Stimulated activated memory B cell treated with anti-CD40 and anti-IgM and Interleukin-4, amounts not matched to agents 10 μg/mL and 1 μg/mL and 100 μg/mL, for 72 hours (primary cell): ENCODE data around the gene POLR3K.
A peak's percentile ranks its signal among the peaks of the same experiment; 100 is the strongest.

Experiments used
- ATAC-seq: fragments of 150-1000 bp; cut with Tn5 transposase; 2 replicates; pipeline ENCODE4 v1.10.0; 2021
- H3K27ac Mint-ChIP-seq: one replicate; pipeline ENCODE4 v1.8.0; 2022; ENCODE audit warnings: mild to moderate bottlenecking, mixed read lengths
- H3K27me3 Mint-ChIP-seq: one replicate; pipeline ENCODE4 v1.8.0; 2022; ENCODE audit warnings: mixed read lengths
- H3K36me3 Mint-ChIP-seq: one replicate; pipeline ENCODE4 v1.8.0; 2022; ENCODE audit warnings: mixed read lengths
- H3K4me1 Mint-ChIP-seq: one replicate; pipeline ENCODE4 v1.8.0; 2022; ENCODE audit warnings: mixed read lengths
- H3K4me3 Mint-ChIP-seq: one replicate; pipeline ENCODE4 v1.8.0; 2022; ENCODE audit warnings: mild to moderate bottlenecking, moderate library complexity, mixed read lengths
- H3K9me3 Mint-ChIP-seq: one replicate; pipeline ENCODE4 v1.8.0; 2022; ENCODE audit warnings: mixed read lengths

The POLR3K gene

GRCh38 chr16:84718-85406, 31.5 kb upstream of the POLR3K start:
- peak; percentile 90 for ATAC-seq
- Mint-ChIP-seq H3K9me3 (no peaks in the 10 kb centered on the region), H3K4me1 (peaks cover 51% of the 10 kb centered on the region), H3K4me3 (peak overlapping the region; percentile 47), H3K27me3 (no peaks in the 10 kb centered on the region), H3K36me3 (peaks cover 56% of the 10 kb centered on the region), H3K27ac (peak overlapping the region; percentile 86)

DNA sequence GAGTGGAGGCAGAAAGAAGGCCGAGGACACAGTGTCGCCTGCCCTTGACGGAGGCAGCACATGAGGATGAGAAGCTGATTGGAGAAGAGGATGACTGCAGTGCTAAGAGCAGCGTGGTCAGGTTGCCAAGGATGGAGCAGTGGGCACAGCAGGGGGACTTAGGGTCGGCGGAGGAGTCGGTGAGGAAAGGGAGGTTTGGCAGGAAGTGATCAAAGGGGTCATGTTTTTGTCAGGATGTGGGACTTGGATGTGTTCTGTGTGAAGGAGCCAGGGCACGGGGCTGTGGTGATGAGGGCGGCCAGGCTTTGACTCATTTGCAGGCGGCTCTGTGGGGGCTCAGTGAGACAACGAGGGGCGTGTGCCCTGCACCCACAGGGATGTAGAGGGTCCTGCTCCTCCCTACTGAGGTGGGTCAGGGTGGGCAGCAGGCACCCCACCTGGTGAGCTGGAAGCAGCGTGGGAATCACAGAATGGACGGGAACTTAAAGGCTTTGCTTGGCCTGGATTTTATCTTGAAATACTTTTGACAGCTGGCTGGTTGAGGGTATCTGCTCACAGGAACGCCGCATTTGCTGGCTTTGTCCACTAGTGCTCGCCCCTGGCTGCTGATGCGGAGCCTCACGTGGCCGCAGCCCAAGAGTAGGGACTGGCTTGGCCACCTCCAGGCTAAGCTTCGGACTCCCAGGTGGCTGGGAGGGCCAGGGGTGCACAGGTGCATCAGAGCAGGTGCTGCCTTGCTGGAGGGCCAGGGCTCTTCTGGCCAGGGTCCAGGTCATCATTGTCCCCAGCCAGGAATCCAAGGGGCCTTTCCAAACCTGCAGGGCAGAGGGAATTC, 30.6 kb upstream of the POLR3K start:
- Mint-ChIP-seq H3K4me1 (peaks cover 60% of the 10 kb centered on the region), H3K27ac (peak overlapping the region; percentile 86), H3K27me3 (no peaks in the 10 kb centered on the region), H3K36me3 (peaks cover 56% of the 10 kb centered on the region), H3K9me3 (no peaks in the 10 kb centered on the region), H3K4me3 (peak overlapping the region; percentile 51)
- no peak for ATAC-seq

DNA sequence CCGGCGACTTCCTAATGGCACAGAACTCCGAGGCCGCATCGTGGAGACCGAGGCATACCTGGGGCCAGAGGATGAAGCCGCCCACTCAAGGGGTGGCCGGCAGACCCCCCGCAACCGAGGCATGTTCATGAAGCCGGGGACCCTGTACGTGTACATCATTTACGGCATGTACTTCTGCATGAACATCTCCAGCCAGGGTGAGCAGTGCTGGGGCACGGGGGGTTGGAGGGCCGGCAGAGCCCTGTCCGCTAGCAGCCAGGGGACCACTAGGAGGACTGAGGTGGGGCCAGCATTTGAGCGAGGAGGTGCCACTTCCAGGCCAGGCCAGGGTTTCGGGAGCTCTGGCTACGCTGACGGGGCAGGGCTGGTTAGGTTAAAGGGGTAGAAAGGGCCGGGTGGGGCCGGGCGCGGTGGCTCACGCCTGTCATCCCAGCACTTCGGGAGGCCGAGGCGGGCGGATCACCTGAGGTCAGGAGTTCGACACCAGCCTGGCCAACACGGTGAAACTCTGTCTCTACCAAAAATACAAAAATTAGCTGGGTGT, 29.7 kb upstream of the POLR3K start:
- no peak for ATAC-seq
- H3K36me3 Mint-ChIP-seq, result peaks cover 48% of the 10 kb centered on the region
- H3K4me1 Mint-ChIP-seq, result peaks cover 66% of the 10 kb centered on the region

DNA sequence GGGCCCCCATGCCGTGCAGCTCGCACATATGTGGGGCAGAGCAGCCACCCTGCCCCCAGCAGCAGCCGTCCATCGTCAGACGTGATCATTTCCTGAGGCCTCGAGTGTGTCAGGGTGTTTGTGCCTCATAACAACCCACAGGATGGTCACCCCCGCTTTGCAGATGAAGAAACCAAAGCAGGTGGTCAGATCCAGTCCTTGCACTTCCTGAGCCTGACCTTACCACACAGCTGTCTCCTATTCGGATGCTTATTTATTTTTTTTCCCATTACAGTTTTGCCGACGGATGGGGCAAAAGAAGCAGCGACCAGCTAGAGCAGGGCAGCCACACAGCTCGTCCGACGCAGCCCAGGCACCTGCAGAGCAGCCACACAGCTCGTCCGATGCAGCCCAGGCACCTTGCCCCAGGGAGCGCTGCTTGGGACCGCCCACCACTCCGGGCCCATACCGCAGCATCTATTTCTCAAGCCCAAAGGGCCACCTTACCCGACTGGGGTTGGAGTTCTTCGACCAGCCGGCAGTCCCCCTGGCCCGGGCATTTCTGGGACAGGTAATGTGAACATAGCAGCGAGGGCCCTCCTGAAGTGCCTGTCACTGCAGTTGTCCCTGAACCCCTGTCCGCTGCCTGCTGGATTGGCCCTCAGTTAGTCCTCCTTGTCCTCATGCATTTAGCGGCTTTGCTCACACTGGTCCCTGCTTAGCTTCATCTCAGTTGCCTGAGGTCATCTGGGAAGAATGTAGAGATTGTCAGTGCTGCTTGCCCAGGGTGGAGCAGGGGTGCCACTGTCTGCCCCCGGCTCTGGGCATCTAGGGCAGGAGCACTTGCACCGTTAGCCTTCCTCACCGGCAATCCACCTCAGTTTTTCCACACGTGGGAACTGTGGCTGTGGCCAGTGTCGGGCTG, 26.0 kb upstream of the POLR3K start:
- peak overlapping the region; percentile 80 for H3K27ac Mint-ChIP-seq
- no peaks in the 10 kb centered on the region for H3K27me3 Mint-ChIP-seq
- H3K4me1 Mint-ChIP-seq, result peaks cover 65% of the 10 kb centered on the region
- no peak for ATAC-seq
- H3K9me3 Mint-ChIP-seq, result no peaks in the 10 kb centered on the region
- peaks cover 19% of the 10 kb centered on the region for H3K36me3 Mint-ChIP-seq
- peak overlapping the region; percentile 90 for H3K4me3 Mint-ChIP-seq

More for the DNA sequence above, 29.7 kb upstream of the POLR3K start:
- peak overlapping the region; percentile 86 for H3K27ac Mint-ChIP-seq
- no peaks in the 10 kb centered on the region for H3K27me3 Mint-ChIP-seq
- no peaks in the 10 kb centered on the region for H3K9me3 Mint-ChIP-seq
- H3K4me3 Mint-ChIP-seq, result peak overlapping the region; percentile 51

- Mint-ChIP-seq H3K4me3 (peak overlapping the region; percentile 90), H3K9me3 (no peaks in the 10 kb centered on the region), H3K27ac (peak overlapping the region; percentile 80), H3K27me3 (peaks cover 7% of the 10 kb centered on the region), H3K4me1 (peaks cover 57% of the 10 kb centered on the region), H3K36me3 (peaks cover 14% of the 10 kb centered on the region)
- peak; percentile 13 for ATAC-seq
Measured at GRCh38 chr16:78444-79150, 25.2 kb upstream of the POLR3K start.

DNA sequence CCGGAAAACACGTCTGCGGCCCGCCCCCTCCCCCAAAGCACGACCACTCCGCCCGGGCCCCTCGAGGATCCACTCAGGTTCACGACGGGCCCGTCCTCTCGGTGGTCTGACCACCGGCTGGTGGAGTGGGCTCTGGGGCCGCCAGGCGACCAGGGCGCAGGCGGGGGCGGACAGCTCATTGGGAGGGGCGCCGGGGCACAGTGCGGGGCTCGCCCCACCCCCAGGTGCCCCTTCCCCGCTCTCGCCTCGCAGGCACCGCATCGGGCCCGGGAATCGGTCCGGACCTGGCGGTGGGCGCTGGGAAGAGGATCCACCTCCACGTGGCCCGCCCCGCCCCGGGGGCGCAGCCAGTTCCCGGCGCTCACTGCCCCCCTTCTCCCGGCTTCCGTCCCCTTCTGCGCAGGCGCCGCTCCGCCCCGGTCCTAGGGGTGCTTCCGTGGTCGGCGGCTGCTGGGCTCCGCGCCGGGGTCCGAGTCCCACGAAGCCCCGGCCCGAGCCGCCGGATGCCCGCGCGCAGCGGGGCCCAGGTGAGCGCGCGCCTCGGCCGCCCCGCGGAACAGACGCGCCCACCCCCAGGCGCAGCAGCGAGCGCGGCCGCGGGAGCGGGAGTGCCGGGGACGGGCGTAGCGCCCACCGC, 24.5 kb upstream of the POLR3K start, which contains the start of gene MPG:
Gene MPG (plus strand): TSS at position 419 of the 637 bp plus-strand sequence. CDS start 85 bp downstream, at position 504.
- peaks cover 13% of the 10 kb centered on the region for H3K27me3 Mint-ChIP-seq
- ATAC-seq, result peak; percentile 89
- peaks cover 8% of the 10 kb centered on the region for H3K36me3 Mint-ChIP-seq
- peak within 1 kb of the TSS; percentile 90 for H3K4me3 Mint-ChIP-seq
- peaks cover 54% of the 10 kb centered on the region for H3K4me1 Mint-ChIP-seq
- H3K9me3 Mint-ChIP-seq, result no peaks in the 10 kb centered on the region
- H3K27ac Mint-ChIP-seq, result peak within 1 kb of the TSS; percentile 80

GRCh38 chr16:77273-77806, 23.9 kb upstream of the POLR3K start:
- peak overlapping the region; percentile 80 for H3K27ac Mint-ChIP-seq
- peaks cover 18% of the 10 kb centered on the region for H3K27me3 Mint-ChIP-seq
- H3K36me3 Mint-ChIP-seq, result peaks cover 2% of the 10 kb centered on the region
- peaks cover 53% of the 10 kb centered on the region for H3K4me1 Mint-ChIP-seq
- peak; percentile 62 for ATAC-seq
- peak overlapping the region; percentile 90 for H3K4me3 Mint-ChIP-seq
- H3K9me3 Mint-ChIP-seq, result no peaks in the 10 kb centered on the region

- peak overlapping the region; percentile 90 for H3K4me3 Mint-ChIP-seq
- H3K9me3 Mint-ChIP-seq, result no peaks in the 10 kb centered on the region
- H3K4me1 Mint-ChIP-seq, result peaks cover 50% of the 10 kb centered on the region
- peak overlapping the region; percentile 80 for H3K27ac Mint-ChIP-seq
- no peak for ATAC-seq
- peaks cover 18% of the 10 kb centered on the region for H3K27me3 Mint-ChIP-seq
- no peaks in the 10 kb centered on the region for H3K36me3 Mint-ChIP-seq
Measured at GRCh38 chr16:76535-77272, 23.3 kb upstream of the POLR3K start.

DNA sequence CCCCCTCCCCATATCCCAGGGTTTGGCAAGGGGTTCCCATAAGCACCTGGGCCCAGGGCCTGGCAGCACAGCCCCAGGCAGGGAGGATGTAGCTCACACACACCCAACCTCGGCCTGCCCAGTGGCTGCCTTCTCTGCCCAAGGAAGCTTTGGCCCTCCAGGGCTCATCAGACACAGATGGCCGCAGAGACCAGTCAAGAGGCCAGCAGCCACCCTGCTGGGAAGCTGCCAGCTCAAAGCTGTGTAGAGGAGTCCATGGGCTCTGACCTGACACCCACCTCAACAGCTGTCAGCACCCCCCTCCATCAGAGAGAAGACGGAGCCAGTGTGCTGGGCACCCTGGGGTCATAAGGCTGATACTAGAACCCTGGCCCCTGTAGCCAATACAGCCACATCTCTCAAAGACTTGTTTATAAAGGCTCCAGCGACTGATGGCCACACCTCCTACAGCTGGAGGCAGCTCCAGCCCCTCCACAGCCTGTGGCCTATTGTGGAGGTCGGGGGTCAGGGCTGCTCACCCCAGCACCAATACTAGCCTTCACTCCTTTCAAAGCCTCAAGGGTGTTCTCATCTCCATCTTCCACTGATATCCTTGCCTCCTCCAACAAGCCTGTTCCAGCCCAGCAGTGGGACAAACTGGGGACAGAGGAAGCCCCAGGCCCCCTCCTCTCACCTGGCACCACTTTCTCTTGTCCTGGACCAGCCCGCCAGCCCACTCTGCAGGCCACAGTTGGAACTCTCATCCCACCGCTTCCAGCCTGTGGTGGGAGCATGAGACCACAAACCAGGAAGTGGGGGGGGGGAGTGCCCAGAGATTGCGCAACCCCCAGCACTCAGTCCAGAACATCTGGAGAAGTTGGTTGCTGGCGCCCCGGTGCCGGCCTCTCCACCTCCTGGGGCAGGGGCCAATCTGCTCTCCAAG, 22.4 kb upstream of the POLR3K start:
- Mint-ChIP-seq H3K36me3 (no peaks in the 10 kb centered on the region), H3K27me3 (peaks cover 27% of the 10 kb centered on the region), H3K27ac (peak overlapping the region; percentile 80), H3K9me3 (no peaks in the 10 kb centered on the region), H3K4me3 (no peak overlapping the region), H3K4me1 (peaks cover 46% of the 10 kb centered on the region)
- ATAC-seq, result no peak

GRCh38 chr16:74747-75334, 21.4 kb upstream of the POLR3K start:
- Mint-ChIP-seq H3K4me3 (no peak overlapping the region), H3K9me3 (no peaks in the 10 kb centered on the region), H3K27ac (no peak overlapping the region), H3K36me3 (no peaks in the 10 kb centered on the region), H3K4me1 (peaks cover 39% of the 10 kb centered on the region), H3K27me3 (peaks cover 33% of the 10 kb centered on the region)
- ATAC-seq, result no peak

- H3K27ac Mint-ChIP-seq, result no peak overlapping the region
- H3K4me3 Mint-ChIP-seq, result no peak overlapping the region
- no peak for ATAC-seq
- no peaks in the 10 kb centered on the region for H3K36me3 Mint-ChIP-seq
- peaks cover 32% of the 10 kb centered on the region for H3K4me1 Mint-ChIP-seq
- peaks cover 33% of the 10 kb centered on the region for H3K27me3 Mint-ChIP-seq
- no peaks in the 10 kb centered on the region for H3K9me3 Mint-ChIP-seq
Measured at GRCh38 chr16:74051-74746, 20.8 kb upstream of the POLR3K start.
